CD4-positive, alpha-beta T cell (primary cell): Measurements from ENCODE around the gene KCTD1. TPM values are rescaled to one million over a fixed set of nuclear protein-coding genes. Genes with fewer than 3 reads are reported as not detected.

Experiments
- ATAC-seq: fragments of 200-7000 bp; cut with Tn5 transposase; one replicate; pipeline ENCODE4 v1.10.0; 2022; ENCODE audit warnings: mild to moderate bottlenecking; ENCODE audit not compliant: poor library complexity
- CTCF ChIA-PET: fragments of 350-600 bp; sonication (Branson Sonifier 250); formaldehyde crosslinking; loops from one replicate; lab custom pipeline; 2021; ENCODE audit warnings: antibody characterized with exemption, inconsistent platforms; lab: Charles Lee
- POLR2A ChIA-PET: fragments of 350-600 bp; sonication (Branson Sonifier 250); formaldehyde crosslinking; loops from one replicate; lab custom pipeline; 2021; ENCODE audit warnings: antibody characterized with exemption, inconsistent platforms; lab: Charles Lee
- DNase-seq, 14 experiments: peaks; one replicate each; pipeline ENCODE4 v3.0.0-alpha.2; 2013 to 2020; ENCODE audit warnings: mixed read lengths in 2 of 14
- H3K27ac ChIP-seq, 2 donors: one replicate each; pipeline versions ENCODE4 v1.5.1 to v1.7.0; 2013; ENCODE audit warnings: low read length in 2 of 2, low read depth in 1 of 2, mild to moderate bottlenecking in 1 of 2
- H3K27me3 ChIP-seq, 2 experiments: 1 replicate in 1 of 2; 2 replicates in 1 of 2; pipeline versions ENCODE4 v1.6.1 to v1.7.0; 2013; ENCODE audit warnings: low read length in 2 of 2, control low read depth in 1 of 2, mild to moderate bottlenecking in 1 of 2, moderate library complexity in 1 of 2; ENCODE audit not compliant: insufficient read depth in 2 of 2, control insufficient read depth in 1 of 2
- H3K36me3 ChIP-seq: one replicate; pipeline ENCODE4 v1.6.1; 2013; ENCODE audit warnings: low read length, control low read depth; ENCODE audit not compliant: insufficient read depth
- H3K4me1 ChIP-seq: one replicate; pipeline ENCODE4 v1.6.1; 2013; ENCODE audit warnings: low read length, control low read depth; ENCODE audit not compliant: insufficient read depth
- H3K4me3 ChIP-seq: one replicate; pipeline ENCODE4 v1.5.1; 2013; ENCODE audit warnings: mild to moderate bottlenecking, low read length, moderate library complexity
- H3K9me3 ChIP-seq, 2 experiments: 1 replicate in 1 of 2; 2 replicates in 1 of 2; pipeline versions ENCODE4 v1.6.1 to v1.7.0; 2013; ENCODE audit warnings: low read length in 2 of 2, mild to moderate bottlenecking in 2 of 2, control low read depth in 1 of 2, moderate library complexity in 1 of 2; ENCODE audit not compliant: control insufficient read depth in 1 of 2, insufficient read depth in 1 of 2
- H3K27ac Mint-ChIP-seq: one replicate; pipeline ENCODE4 v1.8.0; 2020; ENCODE audit warnings: mixed read lengths
- H3K27me3 Mint-ChIP-seq: one replicate; pipeline ENCODE4 v1.8.0; 2021; ENCODE audit warnings: mixed read lengths
- H3K36me3 Mint-ChIP-seq: one replicate; pipeline ENCODE4 v1.8.0; 2021; ENCODE audit warnings: low read depth, mixed read lengths
- H3K4me1 Mint-ChIP-seq: one replicate; pipeline ENCODE4 v1.8.0; 2021; ENCODE audit warnings: low read depth, mixed read lengths
- H3K4me3 Mint-ChIP-seq: one replicate; pipeline ENCODE4 v1.8.0; 2020; ENCODE audit warnings: mild to moderate bottlenecking, mixed read lengths
- H3K9me3 Mint-ChIP-seq: one replicate; pipeline ENCODE4 v1.8.0; 2020; ENCODE audit warnings: mixed read lengths
- intact Hi-C, 2 experiments: fragments of 100-400 bp; cut with DNase I in 1 of 2; cut with micrococcal nuclease in 1 of 2; formaldehyde crosslinking; loops; one replicate each; pipeline versions ENCODE4 v1.15.1 to v1.9.0; 2023 to 2025; cut with DNase I, micrococcal nuclease
- total RNA-seq, 174 experiments: library from RNA in 2 of 174; stranded (reverse) in 2 of 174; gene quantifications; one replicate each; pipeline ENCODE4 v1.2.3 and lab custom pipeline; 2021 to 2026
- TF ChIP-seq, protein P1 (sequence below): fragments of 200-600 bp; IDR thresholded peaks from one replicate; pipeline ENCODE4 v1.8.0; 2022; ENCODE audit warnings: antibody characterized with exemption, mild to moderate bottlenecking

KCTD1 gene
- total RNA-seq, 2 experiments from 2014 or later = 0.74 to 1.1 TPM

DNA sequence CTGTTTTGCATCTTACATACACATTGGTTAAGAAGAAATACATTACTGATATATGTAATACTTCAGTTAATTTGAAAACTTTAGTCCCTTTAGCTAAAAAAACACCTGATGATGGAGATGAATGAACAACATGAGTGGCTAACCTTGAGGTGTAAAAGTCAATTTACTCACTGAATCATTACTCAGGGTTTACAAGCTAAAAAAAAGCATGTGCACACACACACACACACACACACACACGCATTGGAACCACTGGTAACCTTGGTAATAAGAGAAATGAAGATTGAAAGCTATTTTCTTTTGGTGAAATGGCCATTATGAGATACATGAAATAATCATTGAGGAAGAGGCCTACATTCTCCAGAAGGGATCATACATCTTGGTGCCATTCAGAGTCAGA, 51.8 kb downstream of the KCTD1 start:
- no peak for ATAC-seq
- Mint-ChIP-seq H3K4me3 (no peak overlapping the region), H3K4me1 (no peaks in the 10 kb centered on the region), H3K27ac (no peak overlapping the region), H3K36me3 (no peaks in the 10 kb centered on the region), H3K9me3 (no peaks in the 10 kb centered on the region), H3K27me3 (no peaks in the 10 kb centered on the region)
- CTCF ChIA-PET = interaction anchor here (1.1 kb wide), 1 partner anchor 118 kb away, joined by 3 read pairs; no protein-coding TSS in a partner anchor
- TF ChIP-seq, protein P1, sequence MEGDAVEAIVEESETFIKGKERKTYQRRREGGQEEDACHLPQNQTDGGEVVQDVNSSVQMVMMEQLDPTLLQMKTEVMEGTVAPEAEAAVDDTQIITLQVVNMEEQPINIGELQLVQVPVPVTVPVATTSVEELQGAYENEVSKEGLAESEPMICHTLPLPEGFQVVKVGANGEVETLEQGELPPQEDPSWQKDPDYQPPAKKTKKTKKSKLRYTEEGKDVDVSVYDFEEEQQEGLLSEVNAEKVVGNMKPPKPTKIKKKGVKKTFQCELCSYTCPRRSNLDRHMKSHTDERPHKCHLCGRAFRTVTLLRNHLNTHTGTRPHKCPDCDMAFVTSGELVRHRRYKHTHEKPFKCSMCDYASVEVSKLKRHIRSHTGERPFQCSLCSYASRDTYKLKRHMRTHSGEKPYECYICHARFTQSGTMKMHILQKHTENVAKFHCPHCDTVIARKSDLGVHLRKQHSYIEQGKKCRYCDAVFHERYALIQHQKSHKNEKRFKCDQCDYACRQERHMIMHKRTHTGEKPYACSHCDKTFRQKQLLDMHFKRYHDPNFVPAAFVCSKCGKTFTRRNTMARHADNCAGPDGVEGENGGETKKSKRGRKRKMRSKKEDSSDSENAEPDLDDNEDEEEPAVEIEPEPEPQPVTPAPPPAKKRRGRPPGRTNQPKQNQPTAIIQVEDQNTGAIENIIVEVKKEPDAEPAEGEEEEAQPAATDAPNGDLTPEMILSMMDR = no peak
- H3K4me1 ChIP-seq = no peaks in the 10 kb centered on the region
- H3K27me3 ChIP-seq = no peaks in the 10 kb centered on the region
- POLR2A ChIA-PET = no interaction called here
- no peak for DNase-seq
- no peaks in the 10 kb centered on the region for H3K36me3 ChIP-seq
- H3K4me3 ChIP-seq = no peak overlapping the region
- no peak overlapping the region for H3K27ac ChIP-seq
- H3K9me3 ChIP-seq = no peaks in the 10 kb centered on the region
- intact Hi-C loops = no loop called here

DNA sequence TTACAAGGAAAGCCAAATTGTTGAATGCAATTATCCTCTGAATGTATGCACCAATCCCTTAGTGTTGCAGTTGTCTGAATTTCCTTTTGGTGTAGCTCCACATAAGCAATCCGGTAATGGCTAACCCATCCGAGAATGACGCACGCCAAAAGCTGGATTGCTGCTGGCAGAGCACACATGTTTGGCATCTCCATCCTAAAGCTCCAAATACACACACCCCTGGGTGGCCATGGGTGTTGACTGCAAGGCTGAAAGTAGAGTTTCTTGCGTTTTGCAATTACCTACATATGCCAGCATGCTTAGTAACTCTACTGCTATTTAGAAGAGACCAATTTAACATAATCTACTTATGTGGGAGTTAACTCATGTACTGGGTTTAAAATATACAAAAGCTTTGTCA, 53.1 kb downstream of the KCTD1 start:
- no peak for DNase-seq
- Mint-ChIP-seq H3K27ac (no peak overlapping the region), H3K9me3 (no peaks in the 10 kb centered on the region), H3K4me1 (no peaks in the 10 kb centered on the region), H3K27me3 (no peaks in the 10 kb centered on the region), H3K4me3 (no peak overlapping the region), H3K36me3 (no peaks in the 10 kb centered on the region)
- ChIA-PET CTCF (interaction anchor here (1.1 kb wide), 1 partner anchor 119 kb away, joined by 3 read pairs; no protein-coding TSS in a partner anchor), POLR2A (no interaction called here)
- TF ChIP-seq, protein P1 = no peak
- H3K36me3 ChIP-seq = no peaks in the 10 kb centered on the region
- ATAC-seq = no peak
- intact Hi-C loops = no loop called here
- H3K4me3 ChIP-seq = no peak overlapping the region
- H3K27ac ChIP-seq = no peak overlapping the region
- no peaks in the 10 kb centered on the region for H3K9me3 ChIP-seq
- H3K27me3 ChIP-seq = no peaks in the 10 kb centered on the region
- no peaks in the 10 kb centered on the region for H3K4me1 ChIP-seq

DNA sequence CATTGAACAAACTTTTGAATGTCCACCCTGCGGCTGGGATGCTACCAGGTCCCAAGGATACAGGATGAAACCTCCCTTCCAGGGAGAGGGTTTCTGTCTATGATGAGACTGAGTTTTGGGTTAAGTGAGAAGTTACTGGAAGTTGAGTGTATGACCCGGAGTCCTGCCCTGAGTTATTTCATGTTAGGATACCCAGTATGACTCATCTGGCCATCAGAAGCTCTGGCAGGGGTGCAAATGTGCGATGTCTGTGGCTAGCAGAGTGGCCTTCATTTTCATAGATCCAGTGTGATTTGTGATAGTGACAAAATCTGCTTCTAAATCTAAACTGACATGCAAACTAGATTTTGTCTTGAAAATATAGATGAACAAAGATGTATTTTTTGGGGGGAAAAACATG, 55.3 kb downstream of the KCTD1 start:
- Mint-ChIP-seq H3K27me3 (no peaks in the 10 kb centered on the region), H3K4me1 (no peaks in the 10 kb centered on the region), H3K36me3 (no peaks in the 10 kb centered on the region), H3K9me3 (no peaks in the 10 kb centered on the region), H3K4me3 (no peak overlapping the region), H3K27ac (no peak overlapping the region)
- ATAC-seq (no peak), DNase-seq (no peak)
- no peaks in the 10 kb centered on the region for H3K36me3 ChIP-seq
- CTCF ChIA-PET = no interaction called here
- H3K9me3 ChIP-seq = no peaks in the 10 kb centered on the region
- POLR2A ChIA-PET = no interaction called here
- TF ChIP-seq, protein P1 = no peak
- H3K4me1 ChIP-seq = no peaks in the 10 kb centered on the region
- H3K27ac ChIP-seq = no peak overlapping the region
- no peak overlapping the region for H3K4me3 ChIP-seq
- intact Hi-C loops = no loop called here
- no peaks in the 10 kb centered on the region for H3K27me3 ChIP-seq
